Endothelial cell of umbilical vein (primary cell): ENCODE results near the gene ZNF586. TPM values are rescaled to one million over a fixed set of nuclear protein-coding genes. Genes with fewer than 3 reads are reported as not detected.

Experiments
- BruUV-seq: library from RNA; stranded (reverse); fragments of 400-500 nt; replicated peaks from 2 replicates; lab custom pipeline; 2021; lab: Mats Ljungman, UMichigan
- CTCF ChIA-PET: fragments of 300-600, 350-600 bp; sonication (Branson Sonifier 250); formaldehyde crosslinking; loops from one replicate; lab custom pipeline; 2021; ENCODE audit warnings: antibody characterized with exemption, inconsistent platforms; lab: Charles Lee
- POLR2A ChIA-PET: fragments of 300-600, 350-600 bp; sonication (Branson Sonifier 250); formaldehyde crosslinking; loops from one replicate; lab custom pipeline; 2021; ENCODE audit warnings: antibody characterized with exemption, inconsistent platforms; lab: Charles Lee
- DNase-seq: peaks from one replicate; pipeline ENCODE4 v3.0.0-alpha.2; 2011; ENCODE audit warnings: low read depth, low spot score
- FAIRE-seq: peaks from 2 replicates; lab custom pipeline; 2011; peaks lifted over from hg19 to GRCh38; lab: Jason Lieb, UNC
- H2AFZ ChIP-seq: 2 replicates; pipeline ENCODE4 v1.6.0; 2012; ENCODE audit warnings: low read depth, low read length, control low read depth, inconsistent platforms
- H3K27ac ChIP-seq: 2 replicates; pipeline ENCODE4 v1.5.1; 2011; ENCODE audit warnings: low read depth, mild to moderate bottlenecking, control low read depth, low read length, moderate library complexity; ENCODE audit not compliant: insufficient read depth
- H3K27me3 ChIP-seq, 2 experiments: 2 replicates each; pipeline versions ENCODE4 v1.6.0 to v1.6.1; 2011; ENCODE audit warnings: low read length in 2 of 2, mixed read lengths in 1 of 2; ENCODE audit not compliant: control insufficient read depth in 2 of 2, insufficient read depth in 2 of 2
- H3K36me3 ChIP-seq, 2 experiments: 2 replicates in 1 of 2; 3 replicates in 1 of 2; pipeline ENCODE4 v1.5.1; 2011; ENCODE audit warnings: low read length in 2 of 2, mild to moderate bottlenecking in 1 of 2, moderate library complexity in 1 of 2; ENCODE audit not compliant: control insufficient read depth in 2 of 2, insufficient read depth in 2 of 2; ENCODE audit errors: extremely low read depth in 1 of 2
- H3K4me1 ChIP-seq: 3 replicates; pipeline ENCODE4 v1.5.1; 2011; ENCODE audit warnings: mild to moderate bottlenecking, low read length; ENCODE audit not compliant: control insufficient read depth, insufficient read depth; ENCODE audit errors: extremely low read depth
- H3K4me2 ChIP-seq: 2 replicates; pipeline ENCODE4 v1.6.1; 2011; ENCODE audit warnings: low read length, control low read depth, mixed read lengths; ENCODE audit not compliant: insufficient read depth
- H3K4me3 ChIP-seq, 3 experiments: fragments of 200-600 bp in 1 of 3; sonication (generic), shearing (Covaris generic) in 1 of 3; replicated peaks in 1 of 3; 2 replicates each; pipeline ENCODE4 v1.5.1; 2011 to 2016; ENCODE audit warnings: control low read depth in 3 of 3, low read length in 3 of 3, mild to moderate bottlenecking in 2 of 3, inconsistent platforms in 1 of 3, low read depth in 1 of 3, moderate library complexity in 1 of 3; ENCODE audit not compliant: insufficient read depth in 1 of 3
- H3K79me2 ChIP-seq: 2 replicates; pipeline ENCODE4 v1.6.0; 2012; ENCODE audit warnings: low read length, inconsistent platforms; ENCODE audit not compliant: control insufficient read depth, insufficient read depth
- H3K9ac ChIP-seq: replicated peaks from 2 replicates; pipeline ENCODE3; 2011; ENCODE audit warnings: low read length, control low read depth; ENCODE audit not compliant: insufficient read depth; ENCODE audit errors: extremely low read depth
- H3K9me1 ChIP-seq: replicated peaks from 3 replicates; pipeline ENCODE4 v1.6.0; 2011; ENCODE audit warnings: mild to moderate bottlenecking, low read length; ENCODE audit not compliant: control insufficient read depth, insufficient read depth; ENCODE audit errors: extremely low read depth
- H3K9me3 ChIP-seq: replicated peaks from 2 replicates; pipeline ENCODE4 v1.5.1; 2012; ENCODE audit warnings: low read length, inconsistent platforms; ENCODE audit not compliant: control insufficient read depth, insufficient read depth
- H4K20me1 ChIP-seq: replicated peaks from 2 replicates; pipeline ENCODE3; 2011; ENCODE audit warnings: mild to moderate bottlenecking, low read length; ENCODE audit not compliant: control insufficient read depth, insufficient read depth; ENCODE audit errors: extremely low read depth
- CTCF ChIP-seq, 2 donors: IDR thresholded peaks; 1 replicate in 1 of 2; 2 replicates in 1 of 2; pipeline ENCODE4 v1.5.1; 2011; ENCODE audit warnings: low read length in 2 of 2, mild to moderate bottlenecking in 2 of 2, moderate library complexity in 2 of 2, control low read depth in 1 of 2, inconsistent platforms in 1 of 2, low read depth in 1 of 2; ENCODE audit not compliant: insufficient read depth in 1 of 2; ENCODE audit errors: extremely low read depth in 1 of 2
- EZH2 ChIP-seq: IDR thresholded peaks from 2 replicates; pipeline ENCODE4 v1.6.1; 2012; ENCODE audit warnings: borderline replicate concordance, low read depth, mild to moderate bottlenecking, moderate library complexity, low read length, inconsistent platforms; ENCODE audit not compliant: severe bottlenecking
- FOS ChIP-seq: IDR thresholded peaks from 2 replicates; pipeline ENCODE4 v1.6.1; 2011; ENCODE audit warnings: mild to moderate bottlenecking, low read length, moderate library complexity, borderline replicate concordance; ENCODE audit not compliant: insufficient read depth
- GATA2 ChIP-seq: IDR thresholded peaks from 2 replicates; pipeline ENCODE4 v1.7.0; 2011; ENCODE audit warnings: low read depth, mild to moderate bottlenecking, moderate library complexity, mixed read lengths, low read length; ENCODE audit not compliant: insufficient read length, insufficient read depth
- JUN ChIP-seq: IDR thresholded peaks from 2 replicates; pipeline ENCODE4 v1.6.1; 2011; ENCODE audit warnings: borderline replicate concordance, low read depth; ENCODE audit not compliant: insufficient read length, insufficient read depth
- MAX ChIP-seq: IDR thresholded peaks from 2 replicates; pipeline ENCODE4 v1.6.1; 2011; ENCODE audit not compliant: insufficient read depth, insufficient read length
- MYC ChIP-seq: IDR thresholded peaks from one replicate; pipeline ENCODE4 v1.6.1; 2011; ENCODE audit warnings: mild to moderate bottlenecking, low read depth, low read length
- POLR2A ChIP-seq: IDR thresholded peaks from 2 replicates; pipeline ENCODE4 v1.6.1; 2012; ENCODE audit warnings: low read depth, mild to moderate bottlenecking, control low read depth, low read length
- POLR2AphosphoS5 ChIP-seq: IDR thresholded peaks from 2 replicates; pipeline ENCODE4 v1.6.1; 2012; ENCODE audit warnings: low read depth, mild to moderate bottlenecking, control low read depth, low read length, moderate library complexity; ENCODE audit not compliant: insufficient read depth
- dilution Hi-C: fragments of 300-500 bp; cut with MboI; formaldehyde crosslinking; loops from one replicate; pipeline ENCODE4 v1.15.0; 2019; ENCODE audit warnings: low sequenced_read_pairs; ENCODE audit not compliant: extremely low pct_ligation_motif_present
- intact Hi-C: fragments of 100-400 bp; cut with micrococcal nuclease; formaldehyde crosslinking; loops from one replicate; pipeline ENCODE4 v1.10.0; 2022
- polyA plus RNA-seq, 4 experiments: library from polyadenylated mRNA; depleted of rRNA in 3 of 4; stranded (reverse) in 3 of 4; unstranded in 1 of 4; fragments of >200 nt; gene quantifications; 2 replicates each; pipeline versions ENCODE4 v1.2.1 to v1.2.3, GENCODE V29; 2011 to 2012; ENCODE audit warnings: missing spikeins in 1 of 4
- total RNA-seq: library from RNA; stranded (reverse); gene quantifications from 2 replicates; pipeline ENCODE4 v1.2.3, GENCODE V29; 2021

The ZNF586 gene
- total and polyA plus RNA-seq, 2 donors (not counting 3 experiments of a cell fraction or from before 2014, with no cell fraction given), result 6.0 to 14.7 TPM

GRCh38 chr19:57786286-57786685 is 16.8 kb downstream of the ZNF586 start:
- ChIA-PET CTCF (no interaction called here), POLR2A (no interaction called here)
- no peaks in the 10 kb centered on the region for H3K36me3 ChIP-seq
- no peaks in the 10 kb centered on the region for H3K27me3 ChIP-seq
- H3K9me3 ChIP-seq, result no peaks in the 10 kb centered on the region
- no peak overlapping the region for H3K27ac ChIP-seq
- peaks cover under 1% of the 10 kb centered on the region for H3K79me2 ChIP-seq
- intact Hi-C loops, result no loop called here
- no peak for TF ChIP-seq MAX
- TF ChIP-seq JUN, result no peak
- no peak for TF ChIP-seq POLR2A
- no peak for TF ChIP-seq POLR2AphosphoS5
- no peak for TF ChIP-seq EZH2
- TF ChIP-seq GATA2, result no peak
- no peak for TF ChIP-seq MYC
- TF ChIP-seq CTCF (IDR thresholded peaks at IDR 0.05; ENCODE audit: extremely low read depth in 1 of 2, insufficient read depth in 1 of 2, low read depth in 1 of 2, low read length in 2 of 2), result no peak
- TF ChIP-seq FOS, result no peak
- H2AFZ ChIP-seq, result no peak overlapping the region
- H3K9me1 ChIP-seq, result no peaks in the 10 kb centered on the region
- H3K9ac ChIP-seq, result no peak overlapping the region
- FAIRE-seq, result no peak
- no peak overlapping the region for H3K4me3 ChIP-seq
- no peaks in the 10 kb centered on the region for H3K4me1 ChIP-seq
- no TSS peak for BruUV-seq
- H3K4me2 ChIP-seq, result no peak overlapping the region
- no peak for DNase-seq
- dilution Hi-C loops, result no loop called here
- H4K20me1 ChIP-seq, result no peaks in the 10 kb centered on the region
